ENCODE data around the gene ATG2A. TPM values are rescaled to one million over a fixed set of nuclear protein-coding genes. Genes with fewer than 3 reads are reported as not detected.

Gene ATG2A
- total RNA-seq, 1 experiment from 2014 or later, result 24.7 TPM

- intact Hi-C loops (cut with micrococcal nuclease), result no loop called here
Measured at GRCh38 chr11:64921384-64921783, 4.4 kb upstream of the ATG2A start.

More at GRCh38 chr11:64921384-64921783, 4.4 kb upstream of the ATG2A start:
- Histone ChIP-seq H3K4me1 (ENCODE audit: control insufficient read depth in 1 of 2, insufficient read depth in 2 of 2, low read length in 2 of 2) (peaks cover 16 to 38% of the 10 kb centered on the region in 2 experiments), H3K36me3 (ENCODE audit: control insufficient read depth in 1 of 2, insufficient read depth in 2 of 2, low read length in 2 of 2) (no peaks in the 10 kb centered on the region), H3K79me2 (ENCODE audit: insufficient read depth, low read length) (peaks cover 5% of the 10 kb centered on the region; the same call in 1 of the 2 replicates), H3K9me3 (ENCODE audit: control insufficient read depth in 1 of 2, insufficient read depth in 1 of 2, low read depth in 1 of 2, low read length in 2 of 2) (no peaks in the 10 kb centered on the region), H4K20me1 (ENCODE audit: insufficient read depth) (no peaks in the 10 kb centered on the region), H3K4me3 (replicated peaks in 1 of 2; ENCODE audit: low read depth in 1 of 2, low read length in 2 of 2) (no peak overlapping the region), H3K9me2 (ENCODE audit: insufficient read depth) (no peaks in the 10 kb centered on the region), H2AFZ (ENCODE audit: low read depth, low read length, poor library complexity, severe bottlenecking) (no peak overlapping the region), H3K27ac (ENCODE audit: low read depth, low read length) (no peak overlapping the region), H3K27me3 (ENCODE audit: insufficient read depth, low read length) (no peaks in the 10 kb centered on the region), H3K4me2 (ENCODE audit: low read length) (no peak overlapping the region), H3K9ac (ENCODE audit: low read length) (no peak overlapping the region)
- ChIA-PET POLR2A (no interaction called here), CTCF (no interaction called here), RAD21 (ENCODE audit: low non-redundant PET in 1 of 2, low total read pairs in 2 of 2, uncharacterized antibody in 2 of 2, unreplicated experiment in 2 of 2) (no interaction called here)
- ATAC-seq, result no peak
- no peak for DNase-seq (ENCODE audit: low read depth, low spot score)
- TF ChIP-seq RAD21 (IDR thresholded peaks at IDR 0.05; ENCODE audit: low read depth) (no peak), ZFX (IDR thresholded peaks at IDR 0.05) (no peak), POLR2A (IDR thresholded peaks at IDR 0.05; ENCODE audit: borderline replicate concordance, extremely low read depth, insufficient read depth, insufficient read length) (no peak), EGR1 (IDR thresholded peaks at IDR 0.05; ENCODE audit: low read depth) (no peak), REST (IDR thresholded peaks at IDR 0.05; ENCODE audit: low read depth) (no peak), ELF1 (IDR thresholded peaks at IDR 0.05; ENCODE audit: borderline replicate concordance, low read depth) (no peak), POLR2AphosphoS5 (IDR thresholded peaks at IDR 0.05; ENCODE audit: low read depth, low read length) (no peak), TCF7L2 (IDR thresholded peaks at IDR 0.05; ENCODE audit: borderline replicate concordance, extremely low read depth, insufficient read depth, insufficient read length) (no peak), YY1 (IDR thresholded peaks at IDR 0.05; ENCODE audit: extremely low read depth, insufficient replicate concordance, low read depth, low read length) (no peak), EZH2 (IDR thresholded peaks at IDR 0.05) (no peak), CEBPB (IDR thresholded peaks at IDR 0.05; ENCODE audit: low read depth) (no peak), FOSL1 (IDR thresholded peaks at IDR 0.05; ENCODE audit: low read depth) (no peak)
- no TSS peak for BruUV-seq (replicated peaks)

Data from HCT116 (cell line).